Measurements from ENCODE around the gene ARRB2.

The ARRB2 gene

DNA sequence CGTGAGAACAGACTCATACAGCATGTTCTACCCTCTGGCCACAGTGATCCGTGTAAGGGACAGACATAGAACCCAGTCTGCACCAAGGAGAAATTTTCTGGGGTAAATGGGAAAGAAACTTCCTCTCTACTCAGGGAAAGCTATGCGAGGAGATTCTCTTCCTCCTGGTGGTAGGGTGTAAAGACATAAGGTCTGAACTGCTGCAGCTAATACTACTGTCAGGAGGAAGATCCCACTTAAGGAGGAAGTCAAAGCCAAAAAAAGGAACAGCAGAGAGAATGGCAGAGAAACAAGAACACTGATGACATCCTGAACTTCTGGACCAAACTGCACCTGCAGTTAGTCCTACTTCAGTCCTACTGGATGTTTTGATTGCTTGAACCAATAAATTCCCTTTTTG lies 54.2 kb downstream of the ARRB2 start:
- TF ChIP-seq, protein P1, sequence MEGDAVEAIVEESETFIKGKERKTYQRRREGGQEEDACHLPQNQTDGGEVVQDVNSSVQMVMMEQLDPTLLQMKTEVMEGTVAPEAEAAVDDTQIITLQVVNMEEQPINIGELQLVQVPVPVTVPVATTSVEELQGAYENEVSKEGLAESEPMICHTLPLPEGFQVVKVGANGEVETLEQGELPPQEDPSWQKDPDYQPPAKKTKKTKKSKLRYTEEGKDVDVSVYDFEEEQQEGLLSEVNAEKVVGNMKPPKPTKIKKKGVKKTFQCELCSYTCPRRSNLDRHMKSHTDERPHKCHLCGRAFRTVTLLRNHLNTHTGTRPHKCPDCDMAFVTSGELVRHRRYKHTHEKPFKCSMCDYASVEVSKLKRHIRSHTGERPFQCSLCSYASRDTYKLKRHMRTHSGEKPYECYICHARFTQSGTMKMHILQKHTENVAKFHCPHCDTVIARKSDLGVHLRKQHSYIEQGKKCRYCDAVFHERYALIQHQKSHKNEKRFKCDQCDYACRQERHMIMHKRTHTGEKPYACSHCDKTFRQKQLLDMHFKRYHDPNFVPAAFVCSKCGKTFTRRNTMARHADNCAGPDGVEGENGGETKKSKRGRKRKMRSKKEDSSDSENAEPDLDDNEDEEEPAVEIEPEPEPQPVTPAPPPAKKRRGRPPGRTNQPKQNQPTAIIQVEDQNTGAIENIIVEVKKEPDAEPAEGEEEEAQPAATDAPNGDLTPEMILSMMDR (IDR thresholded peaks at IDR 0.05; ENCODE audit: borderline replicate concordance, insufficient read depth, low read depth, low read length): no peak
- H3K4me3 ChIP-seq (ENCODE audit: low read depth, low read length): no peak overlapping the region

DNA sequence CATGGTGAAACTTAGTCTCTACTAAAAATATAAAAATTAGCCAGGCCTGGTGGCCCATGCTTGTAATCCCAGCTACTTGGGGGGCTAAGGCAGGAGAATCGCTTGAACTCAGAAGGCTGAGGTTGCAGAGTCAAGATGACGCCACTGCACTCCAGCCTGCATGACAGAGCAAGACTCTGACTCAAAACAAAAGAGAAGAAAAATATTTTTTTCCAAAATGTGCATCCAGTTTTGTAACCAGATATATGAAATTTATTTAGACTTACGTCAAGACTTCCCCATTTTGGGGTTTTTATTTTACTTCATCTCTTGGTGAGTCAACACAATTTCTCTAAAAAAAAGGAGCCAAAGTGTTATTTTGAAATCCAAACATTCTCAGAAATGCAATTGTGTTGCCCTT lies 55.8 kb downstream of the ARRB2 start:
- TF ChIP-seq, protein P1 (IDR thresholded peaks at IDR 0.05; ENCODE audit: borderline replicate concordance, insufficient read depth, low read depth, low read length): no peak

DNA sequence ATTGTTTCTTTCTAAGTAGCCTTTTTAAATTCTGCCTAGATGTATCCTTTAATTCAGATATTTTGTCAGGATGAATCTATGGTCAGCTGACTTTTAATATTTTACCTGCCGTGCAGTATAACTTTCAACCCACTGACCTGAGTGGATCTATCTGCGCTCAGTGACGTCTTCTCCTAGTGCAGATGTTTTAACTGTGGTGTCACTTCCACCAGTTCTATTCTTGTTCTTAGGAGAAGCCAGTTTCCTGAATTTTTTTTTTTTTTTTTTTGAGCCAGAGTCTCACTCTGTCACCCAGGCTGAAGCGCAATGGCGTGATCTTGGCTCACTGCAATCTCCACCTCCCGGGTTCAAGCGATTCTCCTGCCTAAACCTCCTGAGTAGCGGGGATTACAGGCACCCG lies 56.3 kb downstream of the ARRB2 start:
- H3K4me3 ChIP-seq (ENCODE audit: low read depth, low read length): no peak overlapping the region
- TF ChIP-seq, protein P1 (IDR thresholded peaks at IDR 0.05; ENCODE audit: borderline replicate concordance, insufficient read depth, low read depth, low read length): no peak

More for the DNA sequence above, 55.8 kb downstream of the ARRB2 start:
- H3K4me3 ChIP-seq (ENCODE audit: low read depth, low read length): no peak overlapping the region

DNA sequence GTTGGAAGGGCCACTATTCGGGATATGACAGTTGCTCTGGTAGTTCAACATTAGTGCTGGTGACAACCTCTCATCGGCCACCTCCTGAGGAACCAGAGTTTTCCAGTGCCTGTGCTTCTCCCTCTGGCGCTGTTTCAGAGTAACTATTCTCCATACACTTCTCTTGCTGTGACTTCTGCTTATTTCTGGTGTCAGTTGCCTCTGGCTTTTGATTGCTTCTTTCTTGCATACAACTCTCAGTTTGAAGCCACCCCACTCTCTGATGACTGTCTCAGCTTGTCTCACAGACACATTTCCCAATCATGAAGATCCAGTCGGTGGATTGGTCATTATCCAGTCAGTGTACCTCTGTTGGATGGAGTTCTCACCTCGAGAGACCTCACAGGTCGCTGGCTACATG lies 57.9 kb downstream of the ARRB2 start:
- TF ChIP-seq, protein P1 (IDR thresholded peaks at IDR 0.05; ENCODE audit: borderline replicate concordance, insufficient read depth, low read depth, low read length): no peak
- H3K4me3 ChIP-seq (ENCODE audit: low read depth, low read length): no peak overlapping the region

DNA sequence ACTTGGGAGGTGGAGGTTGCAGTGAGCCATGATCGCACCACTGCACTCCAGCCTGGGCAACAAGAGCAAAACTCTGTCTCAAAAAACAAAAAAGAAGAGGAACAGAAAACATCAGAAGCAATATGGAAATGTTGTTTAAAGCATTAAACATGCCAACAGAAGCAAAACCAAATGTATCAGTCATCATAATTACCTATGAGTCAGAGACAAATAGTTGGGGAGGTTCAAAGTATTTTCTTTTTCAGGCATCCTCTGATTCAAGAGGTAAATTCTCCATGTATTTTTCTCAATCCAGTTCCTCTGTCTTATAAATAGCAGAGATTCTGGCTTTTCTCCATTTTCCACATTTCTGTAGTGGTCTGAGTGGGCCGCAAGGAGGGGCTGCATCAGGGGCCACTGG lies 59.2 kb downstream of the ARRB2 start:
- H3K4me3 ChIP-seq (ENCODE audit: low read depth, low read length): no peak overlapping the region
- TF ChIP-seq, protein P1 (IDR thresholded peaks at IDR 0.05; ENCODE audit: borderline replicate concordance, insufficient read depth, low read depth, low read length): no peak

All from GM12875 (cell line).